H9 (cell line): ENCODE results near the gene HS6ST3. TPM values are rescaled to one million over a fixed set of nuclear protein-coding genes. Genes with fewer than 3 reads are reported as not detected.

ENCODE experiments used
- DNase-seq: peaks from one replicate; pipeline ENCODE4 v3.0.0-alpha.2; 2017
- H2AFZ ChIP-seq: one replicate; pipeline ENCODE4 v1.6.1; 2013; ENCODE audit warnings: mild to moderate bottlenecking, low read length, control low read depth, moderate library complexity
- H2AK5ac ChIP-seq: 2 replicates; pipeline ENCODE4 v1.6.1; 2013; ENCODE audit warnings: low read length, control low read depth, mixed read lengths; ENCODE audit not compliant: insufficient read length
- H2BK120ac ChIP-seq: one replicate; pipeline ENCODE4 v1.6.1; 2013; ENCODE audit warnings: low read depth, mild to moderate bottlenecking, low read length, control low read depth, inconsistent platforms; ENCODE audit not compliant: poor library complexity, severe bottlenecking
- H2BK12ac ChIP-seq: 2 replicates; pipeline ENCODE4 v1.6.1; 2013; ENCODE audit warnings: low read length, control low read depth, mixed read lengths, low read depth; ENCODE audit not compliant: insufficient read length
- H2BK15ac ChIP-seq: 2 replicates; pipeline ENCODE4 v1.6.1; 2013; ENCODE audit warnings: low read depth, low read length, control low read depth
- H2BK20ac ChIP-seq: one replicate; pipeline ENCODE4 v1.6.1; 2013; ENCODE audit warnings: low read depth, mild to moderate bottlenecking, low read length, control low read depth, inconsistent platforms; ENCODE audit not compliant: poor library complexity, severe bottlenecking
- H2BK5ac ChIP-seq: 2 replicates; pipeline ENCODE4 v1.6.1; 2013; ENCODE audit warnings: low read length, control low read depth, mixed read lengths; ENCODE audit not compliant: insufficient read length
- H3K14ac ChIP-seq: 2 replicates; pipeline ENCODE4 v1.6.1; 2013; ENCODE audit warnings: low read length, control low read depth; ENCODE audit not compliant: insufficient read depth
- H3K18ac ChIP-seq: 2 replicates; pipeline ENCODE4 v1.6.1; 2013; ENCODE audit warnings: low read depth, mild to moderate bottlenecking, mixed read lengths, low read length, control low read depth; ENCODE audit not compliant: insufficient read length
- H3K23ac ChIP-seq: 2 replicates; pipeline ENCODE4 v1.6.1; 2013; ENCODE audit warnings: low read length, control low read depth, mixed read lengths, low read depth; ENCODE audit not compliant: insufficient read length
- H3K23me2 ChIP-seq: 2 replicates; pipeline ENCODE4 v1.6.1; 2013; ENCODE audit warnings: low read depth, mild to moderate bottlenecking, mixed read lengths, low read length, control low read depth; ENCODE audit not compliant: insufficient read length, poor library complexity, severe bottlenecking
- H3K27ac ChIP-seq: 2 replicates; pipeline ENCODE4 v1.5.1; 2013; ENCODE audit warnings: low read length, control low read depth, mixed read lengths, low read depth; ENCODE audit not compliant: insufficient read length
- H3K27me3 ChIP-seq: 2 replicates; pipeline ENCODE4 v1.6.1; 2013; ENCODE audit warnings: low read length, control low read depth, inconsistent platforms; ENCODE audit not compliant: insufficient read depth
- H3K4ac ChIP-seq: 2 replicates; pipeline ENCODE4 v1.6.1; 2013; ENCODE audit warnings: low read depth, mild to moderate bottlenecking, control low read depth, inconsistent platforms, low read length, moderate library complexity
- H3K4me1 ChIP-seq: 2 replicates; pipeline ENCODE4 v1.6.1; 2013; ENCODE audit warnings: low read length, control low read depth, inconsistent platforms; ENCODE audit not compliant: insufficient read depth
- H3K4me2 ChIP-seq: 2 replicates; pipeline ENCODE4 v1.6.1; 2013; ENCODE audit warnings: low read length, control low read depth, mixed read lengths; ENCODE audit not compliant: insufficient read length, insufficient read depth
- H3K56ac ChIP-seq: 2 replicates; pipeline ENCODE4 v1.6.1; 2013; ENCODE audit warnings: low read depth, mild to moderate bottlenecking, mixed read lengths, low read length, control low read depth; ENCODE audit not compliant: insufficient read length
- H3K79me1 ChIP-seq: 2 replicates; pipeline ENCODE4 v1.6.1; 2013; ENCODE audit warnings: low read depth, mild to moderate bottlenecking, moderate library complexity, low read length, control low read depth, inconsistent platforms; ENCODE audit not compliant: insufficient read depth, poor library complexity, severe bottlenecking
- H3K79me2 ChIP-seq: 2 replicates; pipeline ENCODE4 v1.6.1; 2013; ENCODE audit warnings: low read length, control low read depth, inconsistent platforms; ENCODE audit not compliant: insufficient read depth
- H3K9ac ChIP-seq: 2 replicates; pipeline ENCODE4 v1.6.1; 2013; ENCODE audit warnings: low read length, control low read depth, mixed read lengths; ENCODE audit not compliant: insufficient read length; ENCODE audit errors: extremely low read depth
- H3K9me3 ChIP-seq: one replicate; pipeline ENCODE4 v1.6.1; 2013; ENCODE audit warnings: low read depth, low read length, inconsistent platforms; ENCODE audit not compliant: control insufficient read depth
- H3T11ph ChIP-seq: one replicate; pipeline ENCODE4 v1.6.1; 2013; ENCODE audit warnings: mild to moderate bottlenecking, low read length, control low read depth, inconsistent platforms
- H4K20me1 ChIP-seq: one replicate; pipeline ENCODE4 v1.6.1; 2013; ENCODE audit not compliant: control insufficient read depth, insufficient read length, insufficient read depth
- H4K5ac ChIP-seq: 2 replicates; pipeline ENCODE4 v1.6.1; 2013; ENCODE audit warnings: low read depth, mild to moderate bottlenecking, mixed read lengths, low read length, control low read depth; ENCODE audit not compliant: insufficient read length
- H4K8ac ChIP-seq: replicated peaks from 2 replicates; pipeline ENCODE4 v1.6.1; 2013; ENCODE audit warnings: low read length, control low read depth, mixed read lengths, low read depth; ENCODE audit not compliant: insufficient read length
- H4K91ac ChIP-seq: 2 replicates; pipeline ENCODE4 v1.6.1; 2013; ENCODE audit warnings: low read depth, mild to moderate bottlenecking, moderate library complexity, mixed read lengths, low read length, control low read depth; ENCODE audit not compliant: insufficient read length
- H3K27ac Mint-ChIP-seq, 3 experiments: 2 replicates in 2 of 3; 3 replicates in 1 of 3; pipeline ENCODE4 v1.8.0; 2020 to 2021; ENCODE audit warnings: mixed read lengths in 3 of 3, mild to moderate bottlenecking in 1 of 3, moderate library complexity in 1 of 3
- H3K27me3 Mint-ChIP-seq: 2 replicates; pipeline ENCODE4 v1.8.0; 2021; ENCODE audit warnings: low read depth, mild to moderate bottlenecking, moderate library complexity, mixed read lengths
- H3K36me3 Mint-ChIP-seq, 3 experiments: 2 replicates in 2 of 3; 3 replicates in 1 of 3; pipeline ENCODE4 v1.8.0; 2020 to 2021; ENCODE audit warnings: low read depth in 3 of 3, mixed read lengths in 3 of 3; ENCODE audit not compliant: insufficient read depth in 1 of 3
- H3K4me1 Mint-ChIP-seq, 2 experiments: 2 replicates each; pipeline ENCODE4 v1.8.0; 2020; ENCODE audit warnings: mixed read lengths in 2 of 2
- H3K4me3 Mint-ChIP-seq, 2 experiments: 2 replicates in 1 of 2; 3 replicates in 1 of 2; pipeline ENCODE4 v1.8.0; 2020 to 2021; ENCODE audit warnings: mild to moderate bottlenecking in 2 of 2, mixed read lengths in 2 of 2, moderate library complexity in 1 of 2
- H3K9me3 Mint-ChIP-seq, 2 experiments: 2 replicates in 1 of 2; 3 replicates in 1 of 2; pipeline ENCODE4 v1.8.0; 2020; ENCODE audit warnings: mild to moderate bottlenecking in 2 of 2, mixed read lengths in 2 of 2, moderate library complexity in 1 of 2
- WGBS: extraction: QIAGEN DNeasy Blood & Tissue Kit; methylation state at CpG from one replicate; pipeline ENCODE4 v1.1.7; 2013; ENCODE audit warnings: missing lambda C conversion rate, low lambda C conversion rate, mixed read lengths; ENCODE audit not compliant: insufficient read length; ENCODE audit errors: extremely low coverage; 5-methylcytosine and 5-hydroxymethylcytosine counted together
- total RNA-seq: library from RNA; stranded (reverse); gene quantifications from 2 replicates; pipeline ENCODE4 v1.2.1, GENCODE V29; 2021
- TF ChIP-seq, protein P1 (sequence below): fragments of 200-600 bp; sonication (generic); conservative IDR thresholded peaks from 3 replicates; pipeline ENCODE4 v1.8.0; 2021; ENCODE audit warnings: antibody characterized with exemption, mild to moderate bottlenecking

HS6ST3 gene
- total RNA-seq, 1 experiment from 2014 or later, result 0.44 TPM

DNA sequence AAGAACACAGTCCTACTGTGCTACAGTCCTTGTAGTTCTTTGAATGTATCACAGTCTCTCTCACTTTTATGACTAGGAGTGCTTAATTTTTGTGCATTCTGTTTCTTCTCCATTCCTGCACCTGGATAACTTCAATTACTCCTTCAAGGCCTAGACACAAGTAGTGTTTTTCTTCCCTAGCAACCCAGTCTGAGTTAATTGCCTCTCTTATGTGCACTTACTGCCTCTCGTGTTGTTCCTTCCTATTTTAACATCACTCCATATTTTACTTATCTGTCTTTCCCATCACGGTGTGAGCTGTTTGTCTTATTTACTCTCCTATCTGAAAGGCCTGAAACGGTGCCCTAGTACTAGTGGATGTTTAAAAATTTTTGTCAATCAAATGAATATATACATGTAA is 101.5 kb downstream of the HS6ST3 start:
- Histone ChIP-seq H3T11ph (no peak overlapping the region), H3K18ac (no peak overlapping the region)

More for the DNA sequence above, 101.5 kb downstream of the HS6ST3 start:
- H3K4me2 ChIP-seq, result no peak overlapping the region
- Mint-ChIP-seq H3K36me3 (no peaks in the 10 kb centered on the region; a peak in 1 of 7 replicates), H3K4me3 (no peak overlapping the region), H3K27me3 (no peaks in the 10 kb centered on the region), H3K27ac (no peak overlapping the region), H3K9me3 (no peaks in the 10 kb centered on the region), H3K4me1 (0 out of 4 replicates have a peak, but pooled peaks cover 0 to under 1% of the 10 kb centered on the region in 2 experiments)
- H2BK12ac ChIP-seq, result no peak overlapping the region
- no peaks in the 10 kb centered on the region for H3K79me1 ChIP-seq
- no peak for DNase-seq
- no peak overlapping the region for H2BK120ac ChIP-seq
- no peak overlapping the region for H4K5ac ChIP-seq
- no peaks in the 10 kb centered on the region for H3K4me1 ChIP-seq
- H3K9me3 ChIP-seq, result no peaks in the 10 kb centered on the region
- H2BK5ac ChIP-seq, result no peak overlapping the region
- H3K4ac ChIP-seq, result no peak overlapping the region
- H2AFZ ChIP-seq, result no peak overlapping the region
- H2AK5ac ChIP-seq, result no peak overlapping the region
- H3K14ac ChIP-seq, result no peak overlapping the region
- H2BK15ac ChIP-seq, result no peak overlapping the region
- no peaks in the 10 kb centered on the region for H3K27me3 ChIP-seq
- H3K23me2 ChIP-seq, result no peaks in the 10 kb centered on the region
- no peak overlapping the region for H3K9ac ChIP-seq
- no peaks in the 10 kb centered on the region for H3K79me2 ChIP-seq
- H4K8ac ChIP-seq, result no peak overlapping the region
- WGBS, result no CpG with 5 or more reads among the region's 3 CpGs
- H2BK20ac ChIP-seq, result no peak overlapping the region
- TF ChIP-seq, protein P1, sequence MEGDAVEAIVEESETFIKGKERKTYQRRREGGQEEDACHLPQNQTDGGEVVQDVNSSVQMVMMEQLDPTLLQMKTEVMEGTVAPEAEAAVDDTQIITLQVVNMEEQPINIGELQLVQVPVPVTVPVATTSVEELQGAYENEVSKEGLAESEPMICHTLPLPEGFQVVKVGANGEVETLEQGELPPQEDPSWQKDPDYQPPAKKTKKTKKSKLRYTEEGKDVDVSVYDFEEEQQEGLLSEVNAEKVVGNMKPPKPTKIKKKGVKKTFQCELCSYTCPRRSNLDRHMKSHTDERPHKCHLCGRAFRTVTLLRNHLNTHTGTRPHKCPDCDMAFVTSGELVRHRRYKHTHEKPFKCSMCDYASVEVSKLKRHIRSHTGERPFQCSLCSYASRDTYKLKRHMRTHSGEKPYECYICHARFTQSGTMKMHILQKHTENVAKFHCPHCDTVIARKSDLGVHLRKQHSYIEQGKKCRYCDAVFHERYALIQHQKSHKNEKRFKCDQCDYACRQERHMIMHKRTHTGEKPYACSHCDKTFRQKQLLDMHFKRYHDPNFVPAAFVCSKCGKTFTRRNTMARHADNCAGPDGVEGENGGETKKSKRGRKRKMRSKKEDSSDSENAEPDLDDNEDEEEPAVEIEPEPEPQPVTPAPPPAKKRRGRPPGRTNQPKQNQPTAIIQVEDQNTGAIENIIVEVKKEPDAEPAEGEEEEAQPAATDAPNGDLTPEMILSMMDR, result no peak
- H3K56ac ChIP-seq, result no peak overlapping the region
- no peaks in the 10 kb centered on the region for H4K20me1 ChIP-seq
- H3K27ac ChIP-seq, result no peak overlapping the region
- H4K91ac ChIP-seq, result no peak overlapping the region
- no peak overlapping the region for H3K23ac ChIP-seq
